Peyer's patch (tissue), 4 donors: Measurements from ENCODE around the gene CRELD2.

Experiments
- CTCF ChIP-seq, 6 experiments: fragments of 450-650 bp in 4 of 6; fragments of 200-600 bp in 2 of 6; sonication (generic) in 1 of 6; IDR thresholded peaks; one replicate each; pipeline ENCODE4 v1.5.1; 2017 to 2019; ENCODE audit warnings: antibody characterized with exemption in 6 of 6, mild to moderate bottlenecking in 3 of 6, moderate library complexity in 1 of 6
- POLR2A ChIP-seq, 2 donors: fragments of 450-650 bp; IDR thresholded peaks; one replicate each; pipeline ENCODE4 v1.5.1; 2017; ENCODE audit warnings: antibody characterized with exemption in 2 of 2, mild to moderate bottlenecking in 2 of 2, moderate library complexity in 2 of 2

DNA sequence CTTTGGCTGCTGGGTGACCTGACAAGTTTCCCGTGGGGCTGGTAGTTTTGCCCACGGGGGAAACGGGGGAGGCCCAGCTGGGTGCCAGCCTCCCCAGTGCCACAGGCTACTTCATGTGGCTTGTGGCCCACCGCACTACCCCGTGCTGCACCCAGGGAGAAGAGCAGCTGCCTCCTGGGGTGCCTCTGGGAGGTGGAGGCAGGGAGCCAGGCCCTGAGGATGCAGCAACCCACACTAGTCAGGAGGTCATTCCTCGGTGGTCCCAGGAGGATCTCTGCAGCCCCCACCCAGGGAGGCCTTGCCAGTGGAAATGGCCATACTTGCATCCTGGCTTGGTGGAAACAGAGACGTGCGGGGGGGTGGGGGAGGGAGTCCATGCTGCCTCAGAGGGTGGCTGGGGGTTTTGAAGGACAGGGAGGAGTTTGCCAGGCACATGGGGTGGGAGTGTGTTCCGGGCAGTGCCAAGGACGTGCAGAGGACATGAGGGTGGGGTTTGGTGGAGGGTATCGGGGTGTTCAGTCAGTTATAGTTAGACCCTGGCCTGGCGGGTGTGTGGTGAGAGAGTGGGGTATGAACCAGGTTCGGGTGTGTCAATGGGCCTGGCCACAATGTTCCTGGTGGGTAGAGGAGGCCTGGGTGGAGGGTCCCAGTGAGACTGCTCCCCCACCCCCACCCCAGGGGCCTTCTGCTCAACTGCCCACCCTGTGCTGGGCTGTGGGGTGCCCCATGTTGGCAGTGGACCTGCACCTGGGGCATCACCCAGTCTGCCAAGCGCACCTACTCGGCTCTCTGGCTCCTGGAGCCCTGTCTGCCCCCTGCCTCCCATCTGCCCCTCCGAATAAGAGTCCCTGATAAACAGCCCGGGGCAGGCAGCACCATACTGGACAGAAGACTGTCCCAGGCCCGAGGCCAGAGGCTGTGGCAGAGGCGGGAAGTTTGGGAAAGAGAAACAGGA lies 46.0 kb downstream of the CRELD2 start:
- TF ChIP-seq CTCF (IDR thresholded peaks at IDR 0.05) (no peak), POLR2A (IDR thresholded peaks at IDR 0.05) (no peak)
